IMR-90 (cell line): Measurements from ENCODE around the gene FAM149B1. TPM values are rescaled to one million over a fixed set of nuclear protein-coding genes. Genes with fewer than 3 reads are reported as not detected.

Source experiments
- ATAC-seq: fragments of 200-7000 bp; cut with Tn5 transposase; 2 replicates; pipeline ENCODE4 v1.9.1; 2020; ENCODE audit warnings: low read depth, mild to moderate bottlenecking, moderate library complexity
- BruUV-seq: library from RNA; stranded (reverse); fragments of 400-500 nt; replicated peaks from 2 replicates; lab custom pipeline; 2021; lab: Mats Ljungman, UMichigan
- CTCF ChIA-PET: fragments of 300-600 bp; formaldehyde crosslinking; extraction: SDS; loops from one replicate; lab custom pipeline; 2021; ENCODE audit warnings: antibody characterized with exemption; lab: Yijun Ruan, JAX
- POLR2A ChIA-PET: fragments of 300-600 bp; sonication (Branson Sonifier 250); formaldehyde crosslinking; loops from one replicate; lab custom pipeline; 2022; ENCODE audit warnings: antibody characterized with exemption; ENCODE audit not compliant: unreplicated experiment; lab: Charles Lee
- DNase-seq: peaks from one replicate; pipeline ENCODE4 v3.0.0; 2013
- H2AFZ ChIP-seq: replicated peaks from 2 replicates; pipeline ENCODE3; 2013; ENCODE audit warnings: low read length, mild to moderate bottlenecking; ENCODE audit not compliant: poor library complexity
- H2AK5ac ChIP-seq: 2 replicates; pipeline ENCODE4 v1.6.1; 2013; ENCODE audit warnings: low read depth, low read length, inconsistent platforms
- H2AK9ac ChIP-seq: replicated peaks from 2 replicates; pipeline ENCODE3; 2013; ENCODE audit warnings: mild to moderate bottlenecking, low read depth, low read length, moderate library complexity; ENCODE audit not compliant: poor library complexity
- H2BK120ac ChIP-seq: 2 replicates; pipeline ENCODE4 v1.6.1; 2013; ENCODE audit warnings: low read depth, low read length, inconsistent platforms
- H2BK15ac ChIP-seq: 3 replicates; pipeline ENCODE4 v1.6.1; 2013; ENCODE audit warnings: low read depth, low read length, inconsistent platforms
- H2BK20ac ChIP-seq: 2 replicates; pipeline ENCODE4 v1.6.1; 2013; ENCODE audit warnings: low read depth, mild to moderate bottlenecking, inconsistent platforms, low read length, moderate library complexity
- H2BK5ac ChIP-seq: 2 replicates; pipeline ENCODE4 v1.6.1; 2013; ENCODE audit warnings: mild to moderate bottlenecking, low read depth, low read length, inconsistent platforms; ENCODE audit not compliant: poor library complexity, severe bottlenecking
- H3K14ac ChIP-seq: replicated peaks from 2 replicates; pipeline ENCODE4 v1.6.1; 2013; ENCODE audit warnings: low read depth, low read length, inconsistent platforms
- H3K18ac ChIP-seq: 2 replicates; pipeline ENCODE4 v1.6.1; 2013; ENCODE audit warnings: low read depth, low read length, control low read depth
- H3K23ac ChIP-seq: 2 replicates; pipeline ENCODE4 v1.6.1; 2013; ENCODE audit warnings: low read depth, low read length, inconsistent platforms
- H3K27ac ChIP-seq: 2 replicates; pipeline ENCODE4 v1.5.1; 2013; ENCODE audit warnings: mild to moderate bottlenecking, control low read depth, low read length; ENCODE audit not compliant: insufficient read depth
- H3K27me3 ChIP-seq: 2 replicates; pipeline ENCODE4 v1.6.1; 2013; ENCODE audit warnings: low read length; ENCODE audit not compliant: control insufficient read depth, insufficient read depth
- H3K36me3 ChIP-seq: 2 replicates; pipeline ENCODE4 v1.6.1; 2013; ENCODE audit warnings: low read length, mixed read lengths; ENCODE audit not compliant: control insufficient read depth, insufficient read depth
- H3K4ac ChIP-seq: 2 replicates; pipeline ENCODE4 v1.6.1; 2013; ENCODE audit warnings: low read depth, low read length, inconsistent platforms
- H3K4me1 ChIP-seq: 2 replicates; pipeline ENCODE4 v1.6.1; 2013; ENCODE audit warnings: low read length, mixed read lengths; ENCODE audit not compliant: control insufficient read depth, insufficient read depth
- H3K4me2 ChIP-seq: 2 replicates; pipeline ENCODE4 v1.6.1; 2013; ENCODE audit warnings: low read depth, mild to moderate bottlenecking, control low read depth, low read length, moderate library complexity
- H3K4me3 ChIP-seq: 2 replicates; pipeline ENCODE4 v1.5.1; 2013; ENCODE audit warnings: low read depth, mild to moderate bottlenecking, control low read depth, low read length, moderate library complexity; ENCODE audit not compliant: insufficient read depth
- H3K56ac ChIP-seq: 2 replicates; pipeline ENCODE4 v1.6.1; 2013; ENCODE audit warnings: low read length, inconsistent platforms; ENCODE audit not compliant: insufficient read depth; ENCODE audit errors: extremely low read depth
- H3K79me1 ChIP-seq, 2 experiments: 2 replicates each; pipeline ENCODE4 v1.6.1; 2013; ENCODE audit warnings: low read length in 2 of 2, inconsistent platforms in 1 of 2, low read depth in 1 of 2
- H3K9ac ChIP-seq: 2 replicates; pipeline ENCODE4 v1.6.1; 2013; ENCODE audit warnings: low read depth, low read length, control low read depth
- H3K9me1 ChIP-seq: 2 replicates; pipeline ENCODE4 v1.6.1; 2013; ENCODE audit warnings: low read length, inconsistent platforms; ENCODE audit not compliant: insufficient read depth
- H3K9me3 ChIP-seq: 2 replicates; pipeline ENCODE4 v1.6.1; 2013; ENCODE audit warnings: low read length; ENCODE audit not compliant: control insufficient read depth, insufficient read depth
- H4K20me1 ChIP-seq: 2 replicates; pipeline ENCODE4 v1.6.1; 2013; ENCODE audit warnings: low read length, inconsistent platforms; ENCODE audit not compliant: insufficient read depth
- H4K5ac ChIP-seq: 2 replicates; pipeline ENCODE4 v1.6.1; 2013; ENCODE audit warnings: mild to moderate bottlenecking, low read depth, low read length, control low read depth
- H4K8ac ChIP-seq, 2 experiments: 2 replicates each; pipeline ENCODE4 v1.6.1; 2013; ENCODE audit warnings: low read depth in 2 of 2, low read length in 2 of 2, control low read depth in 1 of 2, inconsistent platforms in 1 of 2
- H4K91ac ChIP-seq: 2 replicates; pipeline ENCODE4 v1.6.1; 2013; ENCODE audit warnings: low read depth, low read length, inconsistent platforms; ENCODE audit not compliant: insufficient read depth
- BHLHE40 ChIP-seq: fragments of 150-350 bp; IDR thresholded peaks from 2 replicates; pipeline ENCODE4 v1.6.1; 2016; ENCODE audit warnings: mild to moderate bottlenecking, low read depth, low read length
- CEBPB ChIP-seq: IDR thresholded peaks from 2 replicates; pipeline ENCODE4 v1.6.1; 2012; ENCODE audit warnings: low read depth, low read length, improper control_type of control experiment
- CHD1 ChIP-seq: IDR thresholded peaks from 2 replicates; pipeline ENCODE4 v1.6.1; 2012; ENCODE audit warnings: low read depth, low read length, improper control_type of control experiment
- ELK1 ChIP-seq: fragments of 150-350 bp; IDR thresholded peaks from 2 replicates; pipeline ENCODE4 v1.6.1; 2016; ENCODE audit warnings: low read depth, mild to moderate bottlenecking, low read length, moderate library complexity, borderline replicate concordance
- FOS ChIP-seq: fragments of 150-350 bp; IDR thresholded peaks from 2 replicates; pipeline ENCODE4 v1.6.1; 2016; ENCODE audit warnings: low read depth, low read length
- MAFK ChIP-seq: IDR thresholded peaks from 2 replicates; pipeline ENCODE4 v1.6.1; 2012; ENCODE audit warnings: low read depth, low read length, improper control_type of control experiment
- MAZ ChIP-seq: IDR thresholded peaks from 2 replicates; pipeline ENCODE4 v1.6.1; 2012; ENCODE audit warnings: low read depth, mild to moderate bottlenecking, low read length, improper control_type of control experiment, moderate library complexity, borderline replicate concordance
- MXI1 ChIP-seq: IDR thresholded peaks from 2 replicates; pipeline ENCODE4 v1.6.1; 2012; ENCODE audit warnings: low read depth, mild to moderate bottlenecking, low read length, moderate library complexity, borderline replicate concordance
- NFE2L2 ChIP-seq: fragments of 150-350 bp; IDR thresholded peaks from 2 replicates; pipeline ENCODE4 v1.6.1; 2016; ENCODE audit warnings: low read depth, mild to moderate bottlenecking, low read length
- RCOR1 ChIP-seq: IDR thresholded peaks from 2 replicates; pipeline ENCODE4 v1.6.1; 2012; ENCODE audit warnings: mild to moderate bottlenecking, low read length, improper control_type of control experiment; ENCODE audit not compliant: insufficient replicate concordance
- RFX5 ChIP-seq: IDR thresholded peaks from 2 replicates; pipeline ENCODE4 v1.8.0; 2012; ENCODE audit warnings: low read depth, mild to moderate bottlenecking, low read length, moderate library complexity
- SMC3 ChIP-seq: fragments of 150-350 bp; IDR thresholded peaks from 2 replicates; pipeline ENCODE4 v1.6.1; 2016; ENCODE audit warnings: low read depth, mild to moderate bottlenecking, antibody characterized with exemption, low read length, moderate library complexity
- USF2 ChIP-seq: fragments of 150-350 bp; IDR thresholded peaks from 2 replicates; pipeline ENCODE4 v1.6.1; 2017; ENCODE audit warnings: mild to moderate bottlenecking, antibody characterized with exemption, low read length, low read depth
- WGBS, 2 experiments: methylation state at CpG; one replicate each; pipeline versions ENCODE4 v1.1.5 to v1.1.7; 2013; ENCODE audit warnings: missing lambda C conversion rate in 2 of 2; ENCODE audit not compliant: insufficient read length in 1 of 2; ENCODE audit errors: extremely low coverage in 2 of 2; 5-methylcytosine and 5-hydroxymethylcytosine counted together
- dilution Hi-C: fragments of 300-500 bp; cut with HindIII; formaldehyde crosslinking; loops from one replicate; pipeline ENCODE4 v1.14.3; 2018; ENCODE audit warnings: low sequenced_read_pairs; ENCODE audit not compliant: unreplicated experiment
- in situ Hi-C: fragments of 300-500 bp; cut with MboI; formaldehyde crosslinking; loops from 3 replicates; pipeline ENCODE4 v1.14.3; 2019; ENCODE audit warnings: low sequenced_read_pairs, inconsistent platforms, mixed read lengths
- intact Hi-C: fragments of 100-400 bp; cut with micrococcal nuclease; formaldehyde crosslinking; loops from 2 replicates; pipeline ENCODE4 v1.10.0; 2022
- polyA plus RNA-seq, 3 experiments: library from polyadenylated mRNA; depleted of rRNA; stranded (reverse); fragments of >200 nt; gene quantifications; 2 replicates each; pipeline ENCODE4 v1.2.3, GENCODE V29; 2012; ENCODE audit warnings: low replicate concordance in 1 of 3
- total RNA-seq: library from RNA; depleted of rRNA; stranded (reverse); fragments of >200 nt; gene quantifications from 2 replicates; pipeline ENCODE4 v1.2.3, GENCODE V29; 2012
- TF ChIP-seq, protein P1 (sequence below): conservative IDR thresholded peaks from 2 replicates; pipeline ENCODE4 v1.5.1; 2012; ENCODE audit warnings: mild to moderate bottlenecking, low read depth, low read length, improper control_type of control experiment

Gene FAM149B1
- total and polyA plus RNA-seq, 2 of the 4 experiments (the other 2 are of a cell fraction): 21.7 to 28.3 TPM

DNA sequence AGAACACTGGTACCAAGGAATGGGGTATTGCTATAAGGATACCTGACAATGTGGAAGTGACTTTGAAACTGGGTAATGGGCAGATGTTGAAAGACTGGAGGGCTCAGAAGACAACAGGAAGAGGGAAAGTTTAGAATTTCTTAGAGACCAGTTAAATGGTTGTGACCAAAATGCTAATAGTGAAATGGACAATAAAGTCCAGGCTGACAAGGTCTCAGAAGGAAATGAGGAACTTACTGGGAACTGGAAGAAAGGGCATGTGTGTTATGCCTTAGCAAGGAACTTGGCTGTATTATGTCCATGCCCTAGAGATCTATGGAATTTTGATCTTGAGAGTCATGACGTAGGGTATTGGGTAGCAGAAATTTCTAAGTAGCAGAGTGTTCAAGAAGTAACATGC lies 38.0 kb downstream of the FAM149B1 start:
- Histone ChIP-seq H3K4me2 (no peak overlapping the region), H3K4me3 (no peak overlapping the region), H3K36me3 (peaks cover 8% of the 10 kb centered on the region; the same call in 1 of the 2 replicates), H4K91ac (no peak overlapping the region), H3K14ac (no peak overlapping the region), H2BK5ac (no peak overlapping the region), H4K8ac (no peak overlapping the region), H3K18ac (no peak overlapping the region), H4K5ac (no peak overlapping the region), H3K9me3 (no peaks in the 10 kb centered on the region; the same call in 1 of the 2 replicates), H3K4me1 (no peaks in the 10 kb centered on the region), H3K9ac (no peak overlapping the region), H2BK15ac (no peak overlapping the region), H2AFZ (no peak overlapping the region), H4K20me1 (no peaks in the 10 kb centered on the region), H3K27ac (no peak overlapping the region), H2BK120ac (no peak overlapping the region), H2BK20ac (no peak overlapping the region), H3K56ac (no peak overlapping the region), H3K9me1 (no peaks in the 10 kb centered on the region), H3K79me1 (no peaks in the 10 kb centered on the region; a peak in 1 of 4 replicates), H3K4ac (no peak overlapping the region), H3K27me3 (no peaks in the 10 kb centered on the region), H2AK9ac (no peak overlapping the region), H3K23ac (no peak overlapping the region), H2AK5ac (no peak overlapping the region)
- no peak for DNase-seq
- no peak for ATAC-seq
- intact Hi-C loops (no loop called here), in situ Hi-C loops (no loop called here), dilution Hi-C loops (no loop called here)
- no CpG with 5 or more reads among the region's 1 CpG for WGBS, 2 experiments
- BruUV-seq: no TSS peak
- ChIA-PET CTCF (no interaction called here), POLR2A (no interaction called here)
- TF ChIP-seq NFE2L2 (no peak), MAZ (no peak), USF2 (no peak), FOS (no peak), SMC3 (no peak), ELK1 (no peak), BHLHE40 (no peak), RFX5 (no peak), RCOR1 (no peak), CHD1 (no peak), MXI1 (no peak), MAFK (no peak), CEBPB (no peak)
- TF ChIP-seq, protein P1, sequence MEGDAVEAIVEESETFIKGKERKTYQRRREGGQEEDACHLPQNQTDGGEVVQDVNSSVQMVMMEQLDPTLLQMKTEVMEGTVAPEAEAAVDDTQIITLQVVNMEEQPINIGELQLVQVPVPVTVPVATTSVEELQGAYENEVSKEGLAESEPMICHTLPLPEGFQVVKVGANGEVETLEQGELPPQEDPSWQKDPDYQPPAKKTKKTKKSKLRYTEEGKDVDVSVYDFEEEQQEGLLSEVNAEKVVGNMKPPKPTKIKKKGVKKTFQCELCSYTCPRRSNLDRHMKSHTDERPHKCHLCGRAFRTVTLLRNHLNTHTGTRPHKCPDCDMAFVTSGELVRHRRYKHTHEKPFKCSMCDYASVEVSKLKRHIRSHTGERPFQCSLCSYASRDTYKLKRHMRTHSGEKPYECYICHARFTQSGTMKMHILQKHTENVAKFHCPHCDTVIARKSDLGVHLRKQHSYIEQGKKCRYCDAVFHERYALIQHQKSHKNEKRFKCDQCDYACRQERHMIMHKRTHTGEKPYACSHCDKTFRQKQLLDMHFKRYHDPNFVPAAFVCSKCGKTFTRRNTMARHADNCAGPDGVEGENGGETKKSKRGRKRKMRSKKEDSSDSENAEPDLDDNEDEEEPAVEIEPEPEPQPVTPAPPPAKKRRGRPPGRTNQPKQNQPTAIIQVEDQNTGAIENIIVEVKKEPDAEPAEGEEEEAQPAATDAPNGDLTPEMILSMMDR: no peak
